GM12864 (cell line): ENCODE measurements around the gene RALGPS1.

Experiments used
- DNase-seq: peaks from one replicate; pipeline ENCODE4 v3.0.0-alpha.2; 2011; ENCODE audit warnings: low read depth
- H3K4me3 ChIP-seq: 2 replicates; pipeline ENCODE4 v1.5.1; 2011; ENCODE audit warnings: mild to moderate bottlenecking, low read depth, low read length, control low read depth
- TF ChIP-seq, protein P1 (sequence below): IDR thresholded peaks from 2 replicates; pipeline ENCODE4 v1.5.1; 2011; ENCODE audit warnings: low read depth, mild to moderate bottlenecking, moderate library complexity, low read length, control low read depth, inconsistent platforms; ENCODE audit errors: missing control alignments

The RALGPS1 gene

DNA sequence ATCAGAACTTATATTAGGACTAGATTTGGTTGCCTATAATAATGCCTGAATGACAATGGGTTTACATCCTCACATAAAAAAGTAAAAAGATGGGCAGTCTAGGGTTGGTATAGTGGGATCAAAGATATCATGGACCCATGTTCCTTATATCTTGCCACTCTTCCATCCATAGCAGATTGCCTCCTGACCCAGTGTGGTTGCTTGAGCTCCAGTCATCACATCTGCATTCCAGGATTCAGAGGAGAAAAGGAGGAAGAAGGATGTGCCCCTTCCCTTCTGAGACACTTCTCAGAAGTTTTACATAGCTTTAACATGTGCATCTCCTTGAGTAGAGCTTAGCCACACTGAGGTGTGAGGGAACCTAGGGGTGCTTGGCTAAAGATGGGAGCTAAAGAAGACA, 22.9 kb downstream of the RALGPS1 start:
- no peak overlapping the region for H3K4me3 ChIP-seq
- TF ChIP-seq, protein P1, sequence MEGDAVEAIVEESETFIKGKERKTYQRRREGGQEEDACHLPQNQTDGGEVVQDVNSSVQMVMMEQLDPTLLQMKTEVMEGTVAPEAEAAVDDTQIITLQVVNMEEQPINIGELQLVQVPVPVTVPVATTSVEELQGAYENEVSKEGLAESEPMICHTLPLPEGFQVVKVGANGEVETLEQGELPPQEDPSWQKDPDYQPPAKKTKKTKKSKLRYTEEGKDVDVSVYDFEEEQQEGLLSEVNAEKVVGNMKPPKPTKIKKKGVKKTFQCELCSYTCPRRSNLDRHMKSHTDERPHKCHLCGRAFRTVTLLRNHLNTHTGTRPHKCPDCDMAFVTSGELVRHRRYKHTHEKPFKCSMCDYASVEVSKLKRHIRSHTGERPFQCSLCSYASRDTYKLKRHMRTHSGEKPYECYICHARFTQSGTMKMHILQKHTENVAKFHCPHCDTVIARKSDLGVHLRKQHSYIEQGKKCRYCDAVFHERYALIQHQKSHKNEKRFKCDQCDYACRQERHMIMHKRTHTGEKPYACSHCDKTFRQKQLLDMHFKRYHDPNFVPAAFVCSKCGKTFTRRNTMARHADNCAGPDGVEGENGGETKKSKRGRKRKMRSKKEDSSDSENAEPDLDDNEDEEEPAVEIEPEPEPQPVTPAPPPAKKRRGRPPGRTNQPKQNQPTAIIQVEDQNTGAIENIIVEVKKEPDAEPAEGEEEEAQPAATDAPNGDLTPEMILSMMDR, result no peak

DNA sequence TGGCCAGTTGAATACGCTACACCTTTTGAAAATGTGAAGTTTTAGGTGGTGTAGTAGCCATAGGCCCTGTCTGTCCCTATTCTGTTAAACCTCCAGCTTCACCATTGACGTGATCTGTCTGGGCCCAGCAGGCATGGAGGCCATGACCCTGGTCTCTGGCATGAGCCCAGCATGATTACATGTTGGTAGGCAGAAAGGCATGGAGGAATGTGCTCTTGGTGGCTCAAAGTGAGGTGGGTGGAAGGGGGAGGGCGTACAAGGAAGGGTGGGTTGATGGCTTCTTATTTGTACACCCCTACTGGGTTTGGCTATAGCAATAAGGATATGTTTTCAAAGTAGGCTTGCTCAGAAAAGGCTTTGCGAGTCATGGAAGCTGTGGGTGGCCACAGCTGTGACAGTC, 23.7 kb downstream of the RALGPS1 start:
- TF ChIP-seq, protein P1, result no peak
- DNase-seq, result no peak

More for the DNA sequence above, 22.9 kb downstream of the RALGPS1 start:
- no peak for DNase-seq

DNA sequence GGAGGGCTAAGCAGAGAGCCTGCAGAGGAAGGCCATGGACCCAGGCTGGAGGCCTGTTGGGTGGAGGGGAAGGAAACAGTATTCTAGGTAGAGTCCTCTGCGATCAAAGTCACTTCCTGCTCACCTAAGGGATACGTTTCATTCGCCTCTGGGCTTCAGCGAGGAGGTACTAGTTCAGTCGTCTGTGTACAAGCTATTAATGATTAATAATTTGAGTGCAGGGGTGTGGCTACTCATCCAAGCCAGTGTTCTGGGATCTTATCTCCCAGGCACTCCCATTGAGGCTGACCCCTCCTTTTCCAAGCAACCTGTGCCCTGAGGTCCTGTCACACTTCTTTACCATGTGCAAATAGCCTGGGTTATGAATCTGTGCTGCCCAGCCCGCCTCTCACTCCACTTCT, 25.2 kb downstream of the RALGPS1 start:
- no peak for DNase-seq
- no peak overlapping the region for H3K4me3 ChIP-seq
- TF ChIP-seq, protein P1, result no peak

More for the DNA sequence above, 23.7 kb downstream of the RALGPS1 start:
- H3K4me3 ChIP-seq, result no peak overlapping the region

DNA sequence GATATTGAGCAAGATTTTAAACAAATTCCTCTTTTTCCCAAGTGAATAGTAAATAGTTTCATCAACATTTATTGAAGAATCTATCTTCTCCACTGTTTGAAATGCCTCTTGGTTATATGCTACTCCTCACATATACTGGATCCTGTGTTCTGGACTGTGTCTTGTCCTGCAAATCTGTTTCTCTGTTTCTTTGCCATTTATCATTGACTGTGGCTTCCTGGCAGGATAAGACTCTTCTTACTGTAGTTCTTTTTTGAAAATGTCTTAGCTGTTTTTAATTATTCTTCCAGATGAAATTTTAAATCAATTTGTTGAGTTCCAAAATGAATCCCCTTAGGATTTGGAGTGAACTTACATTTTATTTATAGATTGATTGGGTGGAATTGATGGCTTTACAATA, 27.8 kb downstream of the RALGPS1 start:
- TF ChIP-seq, protein P1, result no peak
- no peak for DNase-seq
- H3K4me3 ChIP-seq, result no peak overlapping the region

DNA sequence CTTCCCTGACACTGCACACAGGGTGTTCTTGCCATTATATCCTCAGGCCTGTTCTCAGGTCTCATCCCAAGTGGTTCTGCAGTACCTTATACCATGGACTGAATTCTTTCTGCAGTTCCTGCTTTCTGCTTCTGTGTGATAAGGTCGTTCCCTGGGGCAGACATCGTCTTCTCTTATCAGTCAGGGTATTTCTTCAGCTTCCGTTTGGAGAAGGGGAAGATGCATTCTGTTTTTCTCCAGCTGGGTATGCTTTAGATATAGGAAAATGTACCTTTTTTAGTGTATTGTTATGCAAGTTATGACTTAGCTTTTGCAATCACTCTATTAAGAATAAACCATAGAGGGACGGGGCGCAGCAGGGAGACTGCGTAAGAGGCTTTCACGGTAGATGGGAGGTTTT, 31.1 kb downstream of the RALGPS1 start:
- DNase-seq, result no peak
- TF ChIP-seq, protein P1, result no peak
- H3K4me3 ChIP-seq, result no peak overlapping the region

DNA sequence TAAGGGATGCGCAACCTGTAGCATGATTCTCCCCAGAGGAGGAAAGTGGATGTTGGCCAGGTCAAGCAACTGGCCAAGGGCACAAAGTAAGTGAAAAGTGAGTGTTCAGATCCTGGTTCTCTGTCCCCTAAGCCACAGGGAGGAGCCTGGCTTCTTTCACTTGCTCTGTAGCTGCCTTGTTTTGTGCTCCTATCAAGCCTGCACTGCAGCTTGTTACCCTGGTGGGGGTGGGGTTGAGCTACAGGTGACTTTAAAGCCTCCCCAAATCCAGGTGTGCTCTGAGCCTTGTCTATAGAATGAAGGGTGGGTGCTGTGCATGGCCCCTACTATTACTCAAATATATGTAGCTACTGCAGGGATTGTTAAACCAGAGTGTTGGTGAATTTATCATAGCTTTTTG, 32.9 kb downstream of the RALGPS1 start:
- H3K4me3 ChIP-seq, result no peak overlapping the region
- DNase-seq, result no peak
- TF ChIP-seq, protein P1, result peak; percentile 30

DNA sequence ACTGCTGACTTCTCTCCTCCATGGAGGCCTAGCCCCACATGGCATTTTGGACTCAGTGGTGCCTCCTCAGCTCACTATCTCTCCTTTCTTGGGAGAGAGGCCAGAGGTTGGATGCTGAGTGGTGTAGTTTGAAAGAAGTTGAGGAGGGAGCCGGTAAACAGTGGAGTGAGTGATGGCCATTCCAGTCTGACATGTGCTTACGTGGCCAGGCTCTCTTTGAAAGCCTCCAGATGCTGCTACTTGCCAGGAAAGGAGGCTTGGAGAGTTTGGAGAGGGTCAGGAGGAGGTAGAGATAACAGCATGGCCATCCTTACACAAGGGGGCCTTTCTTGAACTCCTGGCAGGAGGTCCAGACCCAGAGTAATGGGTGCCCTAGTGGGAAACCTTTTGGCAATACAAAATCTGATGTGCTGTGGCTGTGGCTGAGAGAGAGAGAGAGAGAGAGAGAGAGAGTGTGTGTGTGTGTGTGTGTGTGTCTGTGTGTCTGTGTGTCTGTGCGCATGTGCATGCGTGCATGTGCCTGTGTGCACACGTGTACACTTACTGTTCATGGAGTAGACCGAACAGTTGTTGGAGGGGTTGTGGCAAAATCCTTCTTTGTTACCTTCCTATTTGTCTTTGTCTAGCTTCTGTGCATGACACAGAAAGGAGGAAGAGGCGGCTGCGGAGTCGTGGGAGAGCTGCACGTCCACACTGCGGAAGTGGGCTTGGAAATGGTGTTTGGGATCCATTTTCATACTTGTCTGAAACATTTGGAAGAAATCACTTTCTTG, 37.8 kb downstream of the RALGPS1 start:
- DNase-seq, result no peak
- TF ChIP-seq, protein P1, result no peak
- no peak overlapping the region for H3K4me3 ChIP-seq
